Ecto neural progenitor cell (in vitro differentiated cells): ENCODE measurements around the gene ELAC2.

Experiments
- DNase-seq: peaks from one replicate; pipeline ENCODE4 v3.0.0-alpha.2; 2018; ENCODE audit warnings: low spot score

The ELAC2 gene, protein sequence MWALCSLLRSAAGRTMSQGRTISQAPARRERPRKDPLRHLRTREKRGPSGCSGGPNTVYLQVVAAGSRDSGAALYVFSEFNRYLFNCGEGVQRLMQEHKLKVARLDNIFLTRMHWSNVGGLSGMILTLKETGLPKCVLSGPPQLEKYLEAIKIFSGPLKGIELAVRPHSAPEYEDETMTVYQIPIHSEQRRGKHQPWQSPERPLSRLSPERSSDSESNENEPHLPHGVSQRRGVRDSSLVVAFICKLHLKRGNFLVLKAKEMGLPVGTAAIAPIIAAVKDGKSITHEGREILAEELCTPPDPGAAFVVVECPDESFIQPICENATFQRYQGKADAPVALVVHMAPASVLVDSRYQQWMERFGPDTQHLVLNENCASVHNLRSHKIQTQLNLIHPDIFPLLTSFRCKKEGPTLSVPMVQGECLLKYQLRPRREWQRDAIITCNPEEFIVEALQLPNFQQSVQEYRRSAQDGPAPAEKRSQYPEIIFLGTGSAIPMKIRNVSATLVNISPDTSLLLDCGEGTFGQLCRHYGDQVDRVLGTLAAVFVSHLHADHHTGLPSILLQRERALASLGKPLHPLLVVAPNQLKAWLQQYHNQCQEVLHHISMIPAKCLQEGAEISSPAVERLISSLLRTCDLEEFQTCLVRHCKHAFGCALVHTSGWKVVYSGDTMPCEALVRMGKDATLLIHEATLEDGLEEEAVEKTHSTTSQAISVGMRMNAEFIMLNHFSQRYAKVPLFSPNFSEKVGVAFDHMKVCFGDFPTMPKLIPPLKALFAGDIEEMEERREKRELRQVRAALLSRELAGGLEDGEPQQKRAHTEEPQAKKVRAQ

DNA sequence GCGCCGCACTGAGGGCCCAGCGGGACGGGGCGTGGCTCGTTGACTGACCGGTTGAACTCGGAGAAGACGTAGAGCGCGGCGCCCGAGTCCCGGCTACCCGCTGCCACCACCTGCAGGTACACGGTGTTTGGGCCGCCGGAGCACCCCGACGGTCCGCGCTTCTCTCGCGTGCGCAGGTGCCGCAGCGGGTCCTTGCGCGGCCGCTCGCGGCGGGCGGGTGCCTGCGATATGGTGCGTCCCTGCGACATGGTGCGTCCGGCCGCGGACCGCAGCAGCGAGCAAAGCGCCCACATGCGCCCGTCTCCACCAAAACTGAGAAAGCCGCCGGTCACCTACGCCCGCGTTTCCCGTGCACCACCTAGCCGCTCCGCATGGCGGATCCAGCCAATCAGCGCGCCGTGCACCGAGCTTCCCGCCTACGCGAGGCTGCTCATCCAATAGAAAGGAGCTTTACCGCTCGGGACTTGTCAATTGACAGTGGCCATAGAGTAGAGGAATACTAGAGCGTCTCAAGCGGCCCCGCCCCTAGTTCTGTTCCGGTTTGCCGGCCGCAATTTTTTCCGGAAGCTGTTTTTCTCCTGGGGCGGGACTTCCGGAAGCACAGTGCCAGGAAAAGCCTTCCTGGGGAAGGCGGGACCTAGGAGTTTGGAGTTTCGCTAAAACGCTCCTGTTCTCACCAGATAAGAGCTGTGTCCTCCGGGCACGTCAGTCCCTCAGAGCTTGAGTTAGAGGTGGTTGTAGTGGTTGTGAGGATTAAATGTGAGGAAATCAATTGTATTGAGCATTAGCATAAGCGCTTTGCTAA is at the start of gene ELAC2:
Gene ELAC2, minus strand, starts transcription at position 373 of the 805 bp plus-strand sequence. Its CDS starts 80 bp downstream, at position 293.
- peak; percentile 98 for DNase-seq

DNA sequence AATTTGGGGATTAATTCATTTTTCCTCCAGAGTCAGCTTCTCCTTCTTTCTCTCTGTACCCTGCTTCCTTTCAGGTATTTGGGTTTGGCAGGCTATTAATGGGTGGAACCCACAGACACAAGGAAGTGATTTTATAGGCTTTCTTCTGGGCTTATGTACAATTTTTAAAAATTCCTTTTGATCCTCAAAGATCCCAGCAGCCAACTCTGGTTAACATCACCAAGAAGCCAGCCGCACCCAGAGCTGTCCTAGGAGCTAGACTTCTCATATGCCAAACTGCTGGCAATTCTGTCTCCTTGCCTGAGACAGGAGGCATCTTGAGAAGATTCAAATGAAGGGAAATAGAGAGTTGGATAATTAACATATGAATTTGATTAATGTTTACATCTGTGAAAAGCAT is 47.2 kb upstream of the ELAC2 start:
- no peak for DNase-seq

DNA sequence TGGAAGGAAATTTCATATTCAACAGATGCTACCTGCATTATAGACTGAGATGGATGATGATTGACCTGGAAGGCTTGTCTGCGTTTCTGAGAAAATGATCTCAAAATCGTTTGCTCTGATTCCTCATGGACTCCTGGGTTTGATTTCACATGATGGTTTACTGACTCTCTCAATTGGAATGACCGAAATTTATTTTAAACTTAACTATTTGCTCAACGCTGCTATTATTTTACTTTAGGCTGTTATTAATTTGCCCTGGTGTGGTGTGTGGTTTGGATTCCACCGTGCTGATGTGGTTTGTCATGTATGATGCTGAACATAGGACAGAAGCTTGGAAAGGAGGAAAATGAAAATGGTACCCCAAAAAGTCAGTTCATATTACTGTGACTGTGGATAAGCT is 37.3 kb upstream of the ELAC2 start:
- no peak for DNase-seq

DNA sequence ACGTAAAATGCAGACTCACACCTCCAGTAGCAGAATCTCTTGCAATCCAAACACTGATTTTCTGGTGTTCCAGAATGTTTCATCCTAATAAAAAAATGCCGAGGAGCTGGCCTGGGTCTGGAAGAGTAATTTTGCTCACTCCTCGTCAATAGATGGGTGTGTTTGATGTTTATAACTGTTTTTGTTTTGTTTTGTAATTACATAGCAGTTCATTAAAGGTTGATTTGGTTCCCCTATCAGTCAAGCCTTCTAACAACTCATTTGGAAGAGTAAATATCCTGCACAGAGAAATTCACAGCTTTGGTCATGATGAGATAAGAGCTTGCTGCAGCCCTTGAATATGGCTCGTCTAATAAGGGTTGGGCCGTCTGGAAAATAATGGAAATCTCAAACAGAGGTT is 36.8 kb upstream of the ELAC2 start:
- no peak for DNase-seq

DNA sequence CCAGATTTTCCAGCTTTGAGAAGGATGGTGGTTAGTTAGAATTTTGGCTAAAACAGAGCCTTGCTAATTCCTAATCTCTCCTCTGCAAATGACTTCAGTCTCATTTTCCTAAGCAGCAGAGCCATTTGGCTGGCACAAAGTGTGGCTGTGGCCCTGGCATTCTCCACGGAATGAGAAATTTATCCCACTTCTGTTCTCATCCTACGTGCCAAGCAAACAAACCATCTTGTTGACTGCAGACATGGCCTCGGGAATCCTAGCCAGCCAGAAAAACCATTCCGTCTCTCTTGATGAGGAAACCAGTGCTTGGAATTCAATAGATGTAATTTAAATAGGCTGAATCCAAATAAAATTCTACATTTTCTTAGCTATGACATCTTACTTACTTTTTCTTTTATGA is 34.1 kb upstream of the ELAC2 start:
- no peak for DNase-seq

DNA sequence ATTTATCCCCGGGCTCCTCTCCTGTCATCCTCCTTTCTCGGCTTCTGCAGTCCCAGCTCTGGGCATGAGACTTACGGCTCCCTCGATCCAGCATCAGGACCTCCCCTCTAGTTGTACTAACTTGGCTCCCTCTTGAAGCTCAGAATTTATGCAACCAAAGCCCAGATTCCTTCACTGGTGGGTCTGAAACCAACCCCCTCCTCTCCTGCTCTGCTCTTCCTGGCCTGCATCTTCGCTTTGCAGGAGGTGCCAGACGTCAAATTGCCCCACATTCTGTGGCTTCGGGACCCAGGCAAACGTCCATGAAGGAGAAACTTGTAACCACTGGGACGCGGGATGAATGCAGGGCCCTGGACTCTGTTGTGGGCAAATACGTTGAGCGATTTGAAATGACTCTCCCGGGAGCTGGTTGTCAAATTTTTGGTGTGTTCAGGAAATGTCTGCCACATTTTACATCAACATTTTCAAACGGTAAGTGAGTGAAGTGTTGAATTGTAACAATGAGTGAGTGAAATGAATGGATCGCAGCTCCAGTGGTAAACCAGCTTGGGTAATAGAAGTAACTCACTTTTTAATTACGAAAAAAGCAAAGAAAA is 29.3 kb upstream of the ELAC2 start:
- DNase-seq = no peak

DNA sequence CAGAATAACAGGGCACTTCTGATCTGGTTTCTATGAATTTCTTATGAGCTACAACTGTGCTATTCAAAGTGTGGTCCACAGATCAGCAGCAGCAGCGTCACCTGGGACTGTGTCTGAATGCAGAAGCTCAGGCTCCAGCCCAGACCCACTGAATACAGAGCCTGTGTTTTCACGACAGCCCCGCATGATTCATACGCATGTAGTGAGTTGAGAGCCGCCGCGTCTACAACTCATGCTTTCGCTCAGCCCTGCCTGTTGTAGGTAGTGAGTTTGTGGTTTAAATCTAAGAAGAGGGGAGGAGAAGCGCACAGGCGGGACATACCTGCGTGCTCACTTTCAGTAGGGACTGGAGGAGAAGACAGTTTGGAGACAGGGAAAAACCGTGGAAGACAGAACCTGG is 28.5 kb upstream of the ELAC2 start:
- DNase-seq = no peak

DNA sequence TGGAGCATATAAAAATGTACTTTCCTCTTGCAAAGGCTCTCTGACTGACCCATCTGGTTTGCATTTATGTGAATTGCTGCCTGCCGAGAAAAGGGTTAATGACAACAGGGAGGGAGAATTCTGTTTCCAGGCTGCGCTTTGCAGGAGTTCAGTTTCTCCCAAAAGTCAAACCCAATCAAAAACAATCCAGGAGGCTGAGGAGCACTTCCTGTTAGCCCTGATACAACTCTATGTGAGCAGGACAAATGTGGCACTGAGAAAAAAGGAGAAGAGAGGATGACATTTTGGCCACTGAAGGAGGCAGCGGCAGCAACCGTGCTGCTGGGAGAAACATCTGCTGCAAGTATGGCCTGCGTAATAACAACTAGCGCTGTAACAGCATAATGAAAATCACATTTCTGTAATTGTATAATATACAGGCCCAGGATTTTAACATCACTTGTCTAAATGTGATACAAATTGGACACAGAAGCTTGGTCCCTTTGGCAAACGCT is 26.8 kb upstream of the ELAC2 start:
- DNase-seq = no peak

DNA sequence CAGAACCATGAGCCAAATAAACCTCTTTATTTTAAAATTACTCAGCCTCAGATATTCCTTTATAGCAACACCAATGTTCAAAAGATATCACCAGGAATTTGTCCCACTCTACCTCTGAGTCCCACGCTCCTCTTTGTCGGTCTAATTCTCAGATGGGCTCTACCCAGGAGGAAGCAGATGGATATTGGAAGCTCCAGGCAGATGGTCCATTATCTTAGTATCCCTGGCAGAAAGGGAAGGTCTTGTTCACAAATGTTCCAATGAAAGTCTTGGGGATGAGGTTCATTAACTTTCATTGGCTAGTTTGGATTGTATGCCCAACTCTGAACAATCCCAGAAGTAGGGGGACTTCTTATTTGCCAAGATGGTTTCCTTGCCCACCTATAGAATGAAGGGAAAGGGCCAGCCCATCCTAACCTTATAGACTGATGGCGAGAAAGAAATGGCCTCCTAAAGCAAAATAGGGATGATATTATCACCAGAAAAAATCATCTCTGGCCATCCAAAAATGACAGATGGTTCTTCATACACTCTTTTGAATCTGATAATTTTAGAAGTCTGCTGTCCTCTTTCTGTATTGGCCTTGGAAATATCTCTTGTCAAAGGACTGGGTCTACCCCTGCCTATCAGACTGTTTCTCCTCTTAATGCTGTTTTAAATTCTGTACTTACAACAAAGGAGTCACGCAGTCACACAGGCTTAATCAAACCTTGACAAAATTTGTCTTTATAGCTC is 21.3 kb upstream of the ELAC2 start:
- no peak for DNase-seq

DNA sequence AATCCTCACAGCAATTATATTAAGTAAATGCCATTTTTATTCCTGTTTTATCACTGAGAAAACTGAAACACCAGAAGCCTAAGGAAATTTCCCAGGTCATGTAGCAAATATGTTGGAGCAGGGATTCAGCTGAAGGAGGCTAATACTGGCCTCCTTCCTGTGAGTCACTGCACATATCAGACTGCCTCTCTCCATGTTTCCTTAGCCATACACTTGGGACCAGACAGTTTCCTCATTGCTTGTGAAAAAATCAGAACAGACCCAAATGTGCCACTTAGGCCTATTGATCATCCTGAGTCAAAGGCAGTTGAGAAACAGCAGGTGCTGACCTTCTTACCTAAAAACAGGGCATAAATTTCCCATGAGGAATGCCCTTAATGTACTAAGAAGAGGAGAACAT is 18.9 kb upstream of the ELAC2 start:
- no peak for DNase-seq

DNA sequence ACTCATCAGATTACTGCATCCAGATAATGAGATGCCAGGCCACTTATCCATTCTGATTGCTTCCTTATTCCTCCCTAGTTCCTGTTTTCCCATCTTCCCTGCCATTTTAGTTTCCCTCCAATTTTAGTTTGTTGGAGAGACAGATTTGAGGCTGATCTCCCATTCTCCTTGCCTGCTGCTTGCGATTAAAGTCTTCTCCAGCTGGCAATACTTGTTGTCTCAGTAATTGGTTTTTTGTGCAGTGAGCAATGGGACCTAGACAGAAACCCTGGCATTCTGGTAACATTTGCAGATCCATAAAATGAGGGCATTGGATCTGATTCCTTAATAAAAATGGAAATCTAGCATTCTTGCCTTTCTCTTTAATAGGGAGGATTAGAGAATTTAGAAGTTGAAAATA is 17.6 kb upstream of the ELAC2 start:
- no peak for DNase-seq

DNA sequence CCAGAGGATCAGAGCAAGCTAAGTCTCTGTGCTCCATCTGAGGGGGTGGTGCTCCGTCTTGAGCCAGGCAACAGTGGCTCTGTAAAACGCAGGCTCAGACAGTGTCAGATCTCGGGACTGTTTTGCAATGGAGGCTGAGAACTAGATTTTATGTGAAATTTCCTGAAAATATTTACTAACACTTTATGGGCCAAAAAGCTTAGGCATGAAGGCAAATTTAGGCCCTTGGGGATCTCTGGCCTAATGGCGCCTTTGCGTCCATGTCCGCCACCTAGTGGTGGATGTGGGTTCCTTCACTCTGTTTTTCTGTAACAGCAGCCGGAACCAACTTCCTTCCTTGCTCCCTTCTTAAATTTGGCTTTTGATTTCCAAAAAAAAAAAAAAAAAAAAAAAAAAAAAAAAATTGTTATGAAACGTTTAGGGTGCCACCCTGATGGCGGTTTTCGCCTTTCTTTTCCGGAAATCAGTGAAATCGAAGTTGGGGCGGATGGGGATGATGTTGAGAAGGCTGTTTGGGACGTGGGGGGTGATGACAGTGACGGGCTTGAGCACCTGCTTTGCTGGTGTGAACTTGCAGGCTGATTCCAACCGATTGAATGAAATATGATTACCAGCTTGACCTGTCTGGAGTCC is 14.0 kb upstream of the ELAC2 start:
- no peak for DNase-seq

DNA sequence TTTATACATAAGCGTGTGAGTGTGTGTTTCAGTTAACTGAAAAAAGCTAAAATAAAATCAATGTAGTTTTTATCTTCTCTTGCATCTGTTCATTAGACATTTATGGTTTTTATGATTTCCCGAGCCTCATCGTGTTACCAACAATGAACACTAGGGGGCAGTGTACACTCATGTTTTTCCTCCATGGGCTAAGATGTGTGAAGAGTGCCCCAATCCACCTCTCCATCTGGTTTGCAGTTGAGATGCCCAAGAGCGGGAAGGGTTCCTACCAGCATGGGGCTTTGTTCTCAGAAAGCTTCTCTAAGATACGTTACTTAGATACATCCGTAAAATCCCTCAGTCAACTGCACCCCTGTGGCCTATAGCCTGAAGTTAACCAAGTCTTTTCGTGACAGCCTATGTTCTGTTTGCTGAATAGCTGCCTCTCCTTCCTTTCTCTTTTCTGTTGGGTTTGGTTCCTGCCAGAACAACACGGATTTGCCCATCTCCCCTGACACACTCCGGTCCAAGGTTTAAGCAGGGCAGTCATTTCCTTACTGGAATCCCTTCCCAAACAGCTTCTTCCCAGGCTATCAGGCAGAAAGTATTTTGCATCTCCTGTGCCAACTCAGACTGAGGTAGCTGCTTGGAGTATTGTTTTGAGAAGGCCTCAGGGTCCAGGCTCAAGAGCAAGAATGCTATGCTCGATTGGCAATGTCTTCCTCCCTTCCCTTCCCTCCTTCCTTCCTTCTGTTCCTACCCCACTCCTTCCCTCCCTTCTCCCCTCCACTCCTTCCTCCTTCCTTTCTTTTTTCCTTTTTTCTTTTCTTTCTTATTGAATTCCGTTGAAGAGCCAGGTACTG is 12.9 kb upstream of the ELAC2 start:
- peak; percentile 62 for DNase-seq

DNA sequence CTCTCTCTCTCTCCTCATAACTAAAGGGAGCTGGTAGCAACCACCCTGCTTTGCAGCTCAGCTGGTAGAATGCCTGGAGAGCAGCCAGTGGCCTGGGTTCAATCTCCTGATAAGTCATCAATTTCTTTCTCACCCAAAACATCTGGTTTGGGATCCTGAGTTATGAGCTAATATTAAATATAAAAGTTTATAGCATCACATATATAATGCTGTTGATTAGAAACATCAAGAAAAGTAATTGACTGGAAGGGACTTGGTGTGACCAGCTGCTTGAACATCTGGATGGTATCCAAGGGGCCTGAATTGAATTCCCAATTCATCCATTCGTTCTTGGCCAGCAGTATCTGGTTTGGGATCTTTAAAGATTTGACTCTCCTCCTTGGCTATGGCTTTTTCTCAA is 12.2 kb upstream of the ELAC2 start:
- no peak for DNase-seq

DNA sequence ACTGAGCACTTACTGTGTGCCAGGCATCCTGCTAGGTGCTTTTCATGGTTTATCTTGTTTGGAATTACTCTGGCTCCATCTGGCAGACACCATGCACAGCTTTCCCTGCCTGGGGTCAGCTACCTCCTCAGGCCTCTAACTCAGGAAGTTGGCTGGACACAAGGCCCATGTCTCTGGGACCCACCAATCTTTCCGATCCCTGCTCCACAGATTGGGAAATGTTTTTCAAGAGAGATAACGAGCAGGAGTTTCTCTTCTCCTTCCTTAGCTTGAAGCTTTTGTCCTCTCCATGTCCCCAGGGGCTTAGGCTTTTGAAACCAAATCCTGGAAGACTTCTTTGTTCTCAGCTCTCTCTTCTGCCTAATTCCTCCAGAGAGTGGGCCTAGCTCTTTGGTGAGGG is 11.5 kb upstream of the ELAC2 start:
- DNase-seq = no peak

DNA sequence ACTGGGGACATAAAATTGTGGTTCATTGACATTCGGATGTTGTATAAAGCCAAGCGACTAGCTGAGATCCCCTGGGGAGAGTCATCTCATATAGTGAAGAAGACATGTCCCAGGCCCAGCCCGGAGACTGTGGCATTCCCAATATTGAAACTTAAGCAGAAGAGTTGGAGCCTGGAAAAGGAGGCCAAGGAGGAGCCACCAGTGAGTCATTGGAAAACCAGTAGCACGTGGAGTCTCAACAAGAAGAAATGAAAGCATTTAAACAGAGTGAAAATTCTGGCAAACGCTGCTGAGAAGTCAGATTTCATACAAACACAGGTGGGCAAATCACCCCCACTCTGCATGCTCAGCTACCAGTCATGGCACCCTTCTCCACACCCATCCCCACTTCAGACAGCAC is 9.4 kb upstream of the ELAC2 start:
- DNase-seq = no peak

DNA sequence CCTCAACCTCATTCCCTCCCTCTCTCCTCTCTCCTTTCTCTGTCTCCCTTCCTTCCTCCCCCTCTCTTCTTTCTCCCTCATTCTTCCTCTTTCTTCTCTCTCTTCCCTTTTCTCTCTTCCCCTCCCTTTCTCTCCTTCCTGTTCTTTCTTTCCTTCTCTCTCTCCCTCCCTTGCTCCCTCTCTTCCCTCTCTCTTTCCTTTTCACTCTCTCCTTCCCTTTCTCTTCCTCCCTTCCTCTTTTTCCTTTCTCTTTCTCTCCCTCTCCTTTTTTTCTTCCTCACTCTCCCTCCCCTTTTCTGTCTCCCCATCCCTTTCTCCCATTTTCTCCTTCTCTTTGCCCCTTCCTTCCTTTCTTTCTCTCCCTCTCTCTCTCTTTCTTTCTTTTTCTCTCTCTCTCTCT is 7.9 kb upstream of the ELAC2 start:
- DNase-seq = no peak

DNA sequence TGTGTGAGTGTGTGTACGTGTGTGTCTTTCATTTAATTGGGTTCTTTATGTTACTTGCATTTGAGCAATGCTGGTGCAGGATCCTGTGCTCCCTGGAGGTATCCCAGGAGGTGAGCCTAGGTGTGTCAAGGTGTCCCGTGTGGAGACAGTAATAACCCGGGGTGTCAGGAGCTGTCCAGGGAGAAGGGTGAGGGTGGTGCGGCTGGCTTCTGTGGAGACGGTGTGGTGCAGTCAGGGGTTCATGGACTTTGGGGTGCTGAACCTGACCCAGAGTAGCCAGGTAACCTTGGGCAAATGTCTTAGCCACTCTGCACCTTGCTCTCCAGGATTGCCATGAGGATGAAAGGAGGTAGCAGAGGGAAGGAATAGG is 7.4 kb upstream of the ELAC2 start:
- DNase-seq = no peak

DNA sequence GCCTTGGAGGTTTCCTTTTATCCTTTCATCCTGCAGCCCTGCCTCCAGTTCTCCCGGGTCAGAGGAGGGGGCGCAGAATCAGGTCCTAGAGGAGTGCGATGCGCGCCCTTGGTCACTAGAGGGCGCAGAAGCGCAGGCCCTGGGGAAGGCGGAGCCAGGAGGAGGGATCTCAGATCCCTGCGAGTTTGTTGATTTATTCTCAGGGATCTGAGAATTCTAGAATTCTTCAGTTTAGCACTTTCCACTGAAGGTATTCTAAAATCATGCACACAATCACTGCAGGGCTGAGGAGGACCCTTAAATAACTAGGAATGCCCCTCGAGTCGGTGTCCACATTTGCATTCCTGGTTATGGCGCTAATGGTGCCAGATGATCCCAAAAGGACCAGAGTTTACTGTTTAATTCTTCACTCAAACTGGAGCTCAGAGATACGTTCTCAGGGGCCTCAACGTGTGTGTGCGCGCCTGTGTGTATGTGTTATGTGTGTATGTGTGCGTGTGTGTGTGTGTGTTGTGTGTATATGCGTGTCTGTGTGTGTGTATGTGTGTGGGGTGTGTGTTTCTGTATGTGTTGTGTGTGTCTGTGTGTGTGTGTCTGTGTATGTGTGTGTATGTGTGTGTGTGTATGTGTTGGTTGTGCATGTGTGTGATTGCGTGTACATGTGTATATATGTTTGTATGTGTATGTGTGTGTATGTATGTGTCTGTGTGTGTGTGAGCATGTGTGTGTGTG is 6.9 kb upstream of the ELAC2 start:
- DNase-seq = peak; percentile 90
